Measurements from ENCODE around the gene RAD51B. TPM values are rescaled to one million over a fixed set of nuclear protein-coding genes. Genes with fewer than 3 reads are reported as not detected.

Gene RAD51B
- total RNA-seq, 1 experiment from 2014 or later, result 16.7 TPM

DNA sequence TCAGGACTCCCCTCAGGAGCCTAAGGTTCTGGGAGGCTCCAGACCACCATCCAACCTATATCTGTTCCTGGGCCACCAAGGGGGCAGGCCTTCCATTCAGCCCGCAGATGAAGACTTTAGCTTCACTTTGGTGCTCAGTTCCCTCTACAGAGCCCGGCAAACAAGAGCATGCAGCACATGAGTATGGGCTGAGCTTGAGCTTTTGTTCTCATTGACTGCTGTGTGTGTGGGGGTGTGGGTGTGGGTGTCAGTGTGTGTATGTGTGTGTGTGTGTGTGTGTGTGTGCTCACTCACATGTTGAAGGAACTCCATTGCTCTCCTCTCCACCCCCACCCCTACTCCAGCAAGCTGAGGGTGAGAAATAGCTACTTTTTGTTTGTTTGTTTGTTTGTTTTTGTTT lies 754.1 kb downstream of the RAD51B start:
- WGBS (ENCODE audit: extremely low coverage, insufficient read length, low lambda C conversion rate), result no CpG with 5 or more reads among the region's 2 CpGs
- H3K27ac Mint-ChIP-seq, result no peak overlapping the region
- peaks cover 3 to 7% of the 10 kb centered on the region in 2 experiments; a peak in 1 of 5 replicates for H3K9me3 Mint-ChIP-seq

More for the DNA sequence above, 754.1 kb downstream of the RAD51B start:
- Histone ChIP-seq H3K18ac (ENCODE audit: insufficient read length, low read depth, low read length) (no peak overlapping the region), H2AK5ac (ENCODE audit: insufficient read length, low read length) (no peak overlapping the region), H3K56ac (ENCODE audit: insufficient read length, low read depth, low read length) (no peak overlapping the region), H3K9ac (ENCODE audit: extremely low read depth, insufficient read length, low read length) (no peak overlapping the region), H3T11ph (ENCODE audit: low read length) (no peak overlapping the region), H3K9me3 (ENCODE audit: control insufficient read depth, low read depth, low read length) (no peaks in the 10 kb centered on the region), H2BK20ac (ENCODE audit: low read depth, low read length, poor library complexity, severe bottlenecking) (no peak overlapping the region), H4K91ac (ENCODE audit: insufficient read length, low read depth, low read length) (no peak overlapping the region), H3K23me2 (ENCODE audit: insufficient read length, low read depth, low read length, poor library complexity, severe bottlenecking) (no peaks in the 10 kb centered on the region), H4K5ac (ENCODE audit: insufficient read length, low read depth, low read length) (no peak overlapping the region), H3K27ac (ENCODE audit: insufficient read length, low read depth, low read length) (no peak overlapping the region), H2BK15ac (ENCODE audit: low read depth, low read length) (no peak overlapping the region), H4K20me1 (ENCODE audit: control insufficient read depth, insufficient read depth, insufficient read length) (no peaks in the 10 kb centered on the region), H3K79me2 (ENCODE audit: insufficient read depth, low read length) (no peaks in the 10 kb centered on the region), H3K79me1 (ENCODE audit: insufficient read depth, low read depth, low read length, poor library complexity, severe bottlenecking) (no peaks in the 10 kb centered on the region), H3K27me3 (ENCODE audit: insufficient read depth, low read length) (no peaks in the 10 kb centered on the region), H2BK12ac (ENCODE audit: insufficient read length, low read depth, low read length) (no peak overlapping the region), H4K8ac (replicated peaks; ENCODE audit: insufficient read length, low read depth, low read length) (no peak overlapping the region), H3K23ac (ENCODE audit: insufficient read length, low read depth, low read length) (no peak overlapping the region), H3K4me1 (ENCODE audit: insufficient read depth, low read length) (no peaks in the 10 kb centered on the region; the same call in 1 of the 2 replicates), H2BK120ac (ENCODE audit: low read depth, low read length, poor library complexity, severe bottlenecking) (no peak overlapping the region), H3K4ac (ENCODE audit: low read depth, low read length) (no peak overlapping the region), H3K14ac (ENCODE audit: insufficient read depth, low read length) (no peak overlapping the region), H2AFZ (ENCODE audit: low read length) (no peak overlapping the region), H3K4me2 (ENCODE audit: insufficient read depth, insufficient read length, low read length) (no peak overlapping the region), H2BK5ac (ENCODE audit: insufficient read length, low read length) (no peak overlapping the region)
- Mint-ChIP-seq H3K4me3 (no peak overlapping the region), H3K27me3 (ENCODE audit: low read depth) (peaks cover 2% of the 10 kb centered on the region), H3K36me3 (ENCODE audit: insufficient read depth in 1 of 3, low read depth in 3 of 3) (peaks cover 0 to 4% (median 0%) of the 10 kb centered on the region in 3 experiments; a peak in 2 of 7 replicates), H3K4me1 (peaks cover 15 to 19% of the 10 kb centered on the region in 2 experiments)
- TF ChIP-seq, protein P1, sequence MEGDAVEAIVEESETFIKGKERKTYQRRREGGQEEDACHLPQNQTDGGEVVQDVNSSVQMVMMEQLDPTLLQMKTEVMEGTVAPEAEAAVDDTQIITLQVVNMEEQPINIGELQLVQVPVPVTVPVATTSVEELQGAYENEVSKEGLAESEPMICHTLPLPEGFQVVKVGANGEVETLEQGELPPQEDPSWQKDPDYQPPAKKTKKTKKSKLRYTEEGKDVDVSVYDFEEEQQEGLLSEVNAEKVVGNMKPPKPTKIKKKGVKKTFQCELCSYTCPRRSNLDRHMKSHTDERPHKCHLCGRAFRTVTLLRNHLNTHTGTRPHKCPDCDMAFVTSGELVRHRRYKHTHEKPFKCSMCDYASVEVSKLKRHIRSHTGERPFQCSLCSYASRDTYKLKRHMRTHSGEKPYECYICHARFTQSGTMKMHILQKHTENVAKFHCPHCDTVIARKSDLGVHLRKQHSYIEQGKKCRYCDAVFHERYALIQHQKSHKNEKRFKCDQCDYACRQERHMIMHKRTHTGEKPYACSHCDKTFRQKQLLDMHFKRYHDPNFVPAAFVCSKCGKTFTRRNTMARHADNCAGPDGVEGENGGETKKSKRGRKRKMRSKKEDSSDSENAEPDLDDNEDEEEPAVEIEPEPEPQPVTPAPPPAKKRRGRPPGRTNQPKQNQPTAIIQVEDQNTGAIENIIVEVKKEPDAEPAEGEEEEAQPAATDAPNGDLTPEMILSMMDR (conservative IDR thresholded peaks at IDR 0.05), result no peak
- DNase-seq, result no peak
